Caco-2 (cell line): ENCODE results near the gene TTLL11. TPM values are rescaled to one million over a fixed set of nuclear protein-coding genes. Genes with fewer than 3 reads are reported as not detected.

ENCODE experiments used
- BruUV-seq: library from RNA; stranded (reverse); fragments of 400-500 nt; replicated peaks from 2 replicates; lab custom pipeline; 2021; lab: Mats Ljungman, UMichigan
- CTCF ChIA-PET: fragments of 300-600 bp; sonication (Branson Sonifier 250); formaldehyde crosslinking; loops from one replicate; lab custom pipeline; 2022; ENCODE audit warnings: antibody characterized with exemption; lab: Charles Lee
- POLR2A ChIA-PET: fragments of 300-600 bp; sonication (Branson Sonifier 250); formaldehyde crosslinking; loops from one replicate; lab custom pipeline; 2022; ENCODE audit warnings: antibody characterized with exemption; lab: Charles Lee
- DNase-seq, 2 experiments: peaks; one replicate each; pipeline versions ENCODE4 v3.0.0 to v3.0.0-alpha.2; 2020 to 2022
- H3K27me3 ChIP-seq: replicated peaks from 2 replicates; pipeline ENCODE4 v1.6.0; 2011; ENCODE audit warnings: low read length; ENCODE audit not compliant: control insufficient read depth, insufficient read depth
- H3K36me3 ChIP-seq: 2 replicates; pipeline ENCODE4 v1.5.1; 2011; ENCODE audit warnings: low read length; ENCODE audit not compliant: control insufficient read depth, insufficient read depth
- H3K4me1 ChIP-seq: fragments of 250-450 bp; sonication (Bioruptor Pico); 2 replicates; pipeline ENCODE4 v1.5.1; 2020; ENCODE audit warnings: mild to moderate bottlenecking
- H3K4me3 ChIP-seq: 2 replicates; pipeline ENCODE4 v1.5.1; 2011; ENCODE audit warnings: low read depth, mild to moderate bottlenecking, control low read depth, low read length
- H3K9me3 ChIP-seq: fragments of 250-450 bp; sonication (Bioruptor Pico); 2 replicates; pipeline ENCODE4 v1.5.1; 2020; ENCODE audit warnings: mild to moderate bottlenecking, moderate library complexity
- H3K27ac Mint-ChIP-seq: one replicate; pipeline ENCODE4 v1.8.0; 2022; ENCODE audit warnings: mixed read lengths; ENCODE audit not compliant: unreplicated experiment
- H3K27me3 Mint-ChIP-seq: one replicate; pipeline ENCODE4 v1.8.0; 2022; ENCODE audit warnings: mixed read lengths; ENCODE audit not compliant: insufficient read depth, unreplicated experiment
- H3K36me3 Mint-ChIP-seq: one replicate; pipeline ENCODE4 v1.8.0; 2022; ENCODE audit warnings: mild to moderate bottlenecking, mixed read lengths; ENCODE audit not compliant: insufficient read depth, unreplicated experiment
- H3K4me1 Mint-ChIP-seq: one replicate; pipeline ENCODE4 v1.8.0; 2022; ENCODE audit warnings: low read depth, mixed read lengths; ENCODE audit not compliant: unreplicated experiment
- H3K4me3 Mint-ChIP-seq: one replicate; pipeline ENCODE4 v1.8.0; 2022; ENCODE audit warnings: mild to moderate bottlenecking, moderate library complexity, mixed read lengths; ENCODE audit not compliant: unreplicated experiment
- H3K9me3 Mint-ChIP-seq: one replicate; pipeline ENCODE4 v1.8.0; 2022; ENCODE audit warnings: mixed read lengths; ENCODE audit not compliant: unreplicated experiment
- CTCF ChIP-seq, 2 experiments: fragments of 200-600 bp in 1 of 2; IDR thresholded peaks; 1 replicate in 1 of 2; 2 replicates in 1 of 2; pipeline versions ENCODE4 v1.5.1 to v1.8.0; 2011 to 2022; ENCODE audit warnings: antibody characterized with exemption in 1 of 2, control low read depth in 1 of 2, inconsistent platforms in 1 of 2, low read depth in 1 of 2, low read length in 1 of 2, mild to moderate bottlenecking in 1 of 2, moderate library complexity in 1 of 2; ENCODE audit not compliant: insufficient read depth in 1 of 2, severe bottlenecking in 1 of 2, unreplicated experiment in 1 of 2
- intact Hi-C: fragments of 100-400 bp; cut with micrococcal nuclease; formaldehyde crosslinking; loops from one replicate; pipeline ENCODE4 v1.10.0; 2022; ENCODE audit not compliant: unreplicated experiment
- total RNA-seq: library from RNA; stranded (reverse); gene quantifications from 2 replicates; pipeline ENCODE4 v1.2.3, GENCODE V29; 2022

Gene TTLL11
- total RNA-seq, 1 experiment from 2014 or later: 4.4 TPM

- BruUV-seq: no TSS peak
- H3K4me1 Mint-ChIP-seq: no peaks in the 10 kb centered on the region
- Histone ChIP-seq H3K4me3 (no peak overlapping the region), H3K27me3 (no peaks in the 10 kb centered on the region; the same call in 1 of the 2 replicates), H3K36me3 (no peaks in the 10 kb centered on the region), H3K4me1 (no peaks in the 10 kb centered on the region; the same call in 1 of the 2 replicates), H3K9me3 (no peaks in the 10 kb centered on the region)
- H3K27me3 Mint-ChIP-seq: no peaks in the 10 kb centered on the region
- no peaks in the 10 kb centered on the region for H3K9me3 Mint-ChIP-seq
- no peak overlapping the region for H3K4me3 Mint-ChIP-seq
- no peak overlapping the region for H3K27ac Mint-ChIP-seq
- ChIA-PET CTCF (interaction anchor here (0.6 kb wide), 1 partner anchor 77 kb away, joined by 3 read pairs; no protein-coding TSS in a partner anchor), POLR2A (no interaction called here)
- TF ChIP-seq CTCF (IDR thresholded peaks at IDR 0.05; ENCODE audit: insufficient read depth in 1 of 2, low read depth in 1 of 2, low read length in 1 of 2, severe bottlenecking in 1 of 2, unreplicated experiment in 1 of 2): no peak
- DNase-seq: no peak
- intact Hi-C loops: no loop called here
- H3K36me3 Mint-ChIP-seq: no peaks in the 10 kb centered on the region
These were observed 272.7 kb downstream of the TTLL11 start for GRCh38 chr9:121820286-121821005.

- CTCF ChIA-PET: interaction anchor here (0.6 kb wide), 1 partner anchor 76 kb away, joined by 3 read pairs; no protein-coding TSS in a partner anchor
These were observed 273.5 kb downstream of the TTLL11 start for GRCh38 chr9:121819428-121820231.

More at GRCh38 chr9:121819428-121820231, 273.5 kb downstream of the TTLL11 start:
- Histone ChIP-seq H3K27me3 (no peaks in the 10 kb centered on the region; the same call in 1 of the 2 replicates), H3K4me1 (peaks cover 2% of the 10 kb centered on the region; the same call in 1 of the 2 replicates), H3K36me3 (no peaks in the 10 kb centered on the region), H3K4me3 (no peak overlapping the region), H3K9me3 (no peaks in the 10 kb centered on the region)
- no peak overlapping the region for H3K27ac Mint-ChIP-seq
- intact Hi-C loops: no loop called here
- no peak for DNase-seq
- no peak overlapping the region for H3K4me3 Mint-ChIP-seq
- no peaks in the 10 kb centered on the region for H3K27me3 Mint-ChIP-seq
- no peaks in the 10 kb centered on the region for H3K36me3 Mint-ChIP-seq
- POLR2A ChIA-PET: no interaction called here
- H3K4me1 Mint-ChIP-seq: no peaks in the 10 kb centered on the region
- BruUV-seq: no TSS peak
- H3K9me3 Mint-ChIP-seq: no peaks in the 10 kb centered on the region
- TF ChIP-seq CTCF (IDR thresholded peaks at IDR 0.05; ENCODE audit: insufficient read depth in 1 of 2, low read depth in 1 of 2, low read length in 1 of 2, severe bottlenecking in 1 of 2, unreplicated experiment in 1 of 2): no peak
